ENCODE data around the gene GRK5.

DNA sequence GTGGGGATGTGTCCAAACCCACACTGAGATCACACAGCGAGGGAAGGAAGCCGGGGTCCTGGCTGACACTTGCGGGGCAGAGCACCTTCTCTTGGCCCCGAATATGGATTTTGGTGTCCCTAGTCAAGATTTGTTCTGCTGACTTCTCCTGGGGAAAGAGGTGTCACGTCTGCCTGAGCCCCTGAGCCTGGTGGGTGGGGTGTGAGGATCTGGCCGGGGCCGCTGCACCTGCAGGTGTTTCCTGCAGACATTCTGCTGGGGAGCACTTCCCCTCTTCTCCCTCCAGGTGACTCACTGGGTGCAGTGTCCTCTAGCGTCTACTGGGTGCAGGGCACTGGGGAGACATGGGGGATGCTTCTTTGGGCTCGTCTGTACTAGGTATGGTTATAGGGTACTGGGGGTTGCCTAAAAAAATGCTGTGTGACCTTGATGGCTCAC lies 99.2 kb downstream of the GRK5 start:
- TF ChIP-seq, protein P1, sequence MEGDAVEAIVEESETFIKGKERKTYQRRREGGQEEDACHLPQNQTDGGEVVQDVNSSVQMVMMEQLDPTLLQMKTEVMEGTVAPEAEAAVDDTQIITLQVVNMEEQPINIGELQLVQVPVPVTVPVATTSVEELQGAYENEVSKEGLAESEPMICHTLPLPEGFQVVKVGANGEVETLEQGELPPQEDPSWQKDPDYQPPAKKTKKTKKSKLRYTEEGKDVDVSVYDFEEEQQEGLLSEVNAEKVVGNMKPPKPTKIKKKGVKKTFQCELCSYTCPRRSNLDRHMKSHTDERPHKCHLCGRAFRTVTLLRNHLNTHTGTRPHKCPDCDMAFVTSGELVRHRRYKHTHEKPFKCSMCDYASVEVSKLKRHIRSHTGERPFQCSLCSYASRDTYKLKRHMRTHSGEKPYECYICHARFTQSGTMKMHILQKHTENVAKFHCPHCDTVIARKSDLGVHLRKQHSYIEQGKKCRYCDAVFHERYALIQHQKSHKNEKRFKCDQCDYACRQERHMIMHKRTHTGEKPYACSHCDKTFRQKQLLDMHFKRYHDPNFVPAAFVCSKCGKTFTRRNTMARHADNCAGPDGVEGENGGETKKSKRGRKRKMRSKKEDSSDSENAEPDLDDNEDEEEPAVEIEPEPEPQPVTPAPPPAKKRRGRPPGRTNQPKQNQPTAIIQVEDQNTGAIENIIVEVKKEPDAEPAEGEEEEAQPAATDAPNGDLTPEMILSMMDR (IDR thresholded peaks at IDR 0.05 in 4 of 5, conservative IDR thresholded peaks at IDR 0.05 in 1 of 5) = no peak
- TF ChIP-seq POLR2A (IDR thresholded peaks at IDR 0.05) = no peak
